CMK (cell line): ENCODE measurements around the gene MRPS22.
"Not testable (repeated sequence)": the region's sequence is repeated elsewhere in the genome, so short reads cannot be mapped to it uniquely, and the experiment has no call there.

Experiments
- DNase-seq: peaks from one replicate; pipeline ENCODE4 v3.0.0-alpha.2; 2010; ENCODE audit warnings: low read depth

The MRPS22 gene

GRCh38 chr3:139339219-139339906 lies 4.5 kb upstream of the MRPS22 start:
- DNase-seq, result no peak

- DNase-seq, result no peak
These were observed 3.0 kb upstream of the MRPS22 start for GRCh38 chr3:139340784-139341183.

- DNase-seq, result no peak
These were observed 1.8 kb upstream of the MRPS22 start for GRCh38 chr3:139342054-139342453.

GRCh38 chr3:139346771-139347170 lies 3.0 kb downstream of the MRPS22 start:
- no peak for DNase-seq

- no peak for DNase-seq
These were observed 10.2 kb downstream of the MRPS22 start for GRCh38 chr3:139353920-139354556.

GRCh38 chr3:139354661-139355060 lies 10.8 kb downstream of the MRPS22 start:
- no peak for DNase-seq

- DNase-seq, result no peak
These were observed 11.7 kb downstream of the MRPS22 start for GRCh38 chr3:139355476-139355875.

GRCh38 chr3:139355891-139356290 lies 12.1 kb downstream of the MRPS22 start:
- no peak for DNase-seq

- DNase-seq, result no peak
These were observed 14.1 kb downstream of the MRPS22 start for GRCh38 chr3:139357899-139358298.

- no peak for DNase-seq
These were observed 15.2 kb downstream of the MRPS22 start for GRCh38 chr3:139358841-139359562.

- no peak for DNase-seq
These were observed 17.5 kb downstream of the MRPS22 start for GRCh38 chr3:139361276-139361675.

- DNase-seq, result no peak
These were observed 20.7 kb downstream of the MRPS22 start for GRCh38 chr3:139364549-139364948.

- DNase-seq, result no peak
These were observed 30.3 kb downstream of the MRPS22 start for GRCh38 chr3:139374099-139374498.

- no peak for DNase-seq
These were observed 33.6 kb downstream of the MRPS22 start for GRCh38 chr3:139377378-139377777.

- no peak for DNase-seq
These were observed 34.9 kb downstream of the MRPS22 start for GRCh38 chr3:139378587-139379241.

GRCh38 chr3:139380575-139380974 lies 36.8 kb downstream of the MRPS22 start:
- DNase-seq, result no peak

- DNase-seq, result not testable (repeated sequence)
These were observed 38.5 kb downstream of the MRPS22 start for GRCh38 chr3:139382291-139382690.

- DNase-seq, result no peak
These were observed 44.3 kb downstream of the MRPS22 start for GRCh38 chr3:139388077-139388476.

GRCh38 chr3:139388821-139389551 lies 45.2 kb downstream of the MRPS22 start:
- no peak for DNase-seq

- DNase-seq, result peak; percentile 87
These were observed 45.9 kb downstream of the MRPS22 start, which contains the start of gene COPB2 for GRCh38 chr3:139389552-139390368. Gene COPB2, minus strand, starts transcription at chr3:139389647. Its CDS starts 97 bp downstream, at chr3:139389550.

- no peak for DNase-seq
These were observed 50.3 kb downstream of the MRPS22 start for GRCh38 chr3:139394116-139394515.
